ENCODE measurements around the gene FCN2. TPM values are rescaled to one million over a fixed set of nuclear protein-coding genes. Genes with fewer than 3 reads are reported as not detected.
A peak's percentile ranks its signal among the peaks of the same experiment; 100 is the strongest.

FCN2 gene
- total RNA-seq, 1 donor from 2014 or later = 2.6 TPM

- peak; percentile 21 for DNase-seq (ENCODE audit: low spot score)
Measured at GRCh38 chr9:134929193-134930158, 48.9 kb downstream of the FCN2 start.

- DNase-seq (ENCODE audit: low spot score) = no peak
Measured at GRCh38 chr9:134930398-134930797, 49.8 kb downstream of the FCN2 start.

GRCh38 chr9:134932171-134932570, 51.6 kb downstream of the FCN2 start:
- no peak for DNase-seq (ENCODE audit: low spot score)

GRCh38 chr9:134932606-134933005, 52.0 kb downstream of the FCN2 start:
- DNase-seq (ENCODE audit: low spot score) = no peak

GRCh38 chr9:134933076-134933659, 52.6 kb downstream of the FCN2 start:
- no peak for DNase-seq (ENCODE audit: low spot score)

- DNase-seq (ENCODE audit: low spot score) = no peak
Measured at GRCh38 chr9:134935056-134935640, 54.5 kb downstream of the FCN2 start.

- DNase-seq (ENCODE audit: low spot score) = no peak
Measured at GRCh38 chr9:134935701-134936345, 55.2 kb downstream of the FCN2 start.

- DNase-seq (ENCODE audit: low spot score) = no peak
Measured at GRCh38 chr9:134936346-134937163, 55.9 kb downstream of the FCN2 start.

Other genes starting within 250 kb of the FCN2 start
- gene COL5A1, start 239.0 kb upstream of the FCN2 start, total RNA-seq = 42.6 TPM
- 2.0 TPM for gene FCN1, start 37.1 kb downstream of the FCN2 start, total RNA-seq
- 13.4 TPM for gene OLFM1, start 206.9 kb downstream of the FCN2 start, total RNA-seq